ENCODE results near the gene PRR5L. TPM values are rescaled to one million over a fixed set of nuclear protein-coding genes. Genes with fewer than 3 reads are reported as not detected.

The PRR5L gene
- total and polyA plus RNA-seq, 9 donors, result 6.7 to 10.4 (median 7.1) TPM

- 89% methylated on average over 3 of the region's 5 CpGs for WGBS (ENCODE audit: insufficient coverage)
Measured at GRCh38 chr11:36399745-36400144, 103.7 kb downstream of the PRR5L start.

GRCh38 chr11:36400766-36401455 lies 104.8 kb downstream of the PRR5L start:
- Histone ChIP-seq H3K4me3 (ENCODE audit: low read length) (no peak overlapping the region), H3K4me1 (ENCODE audit: control insufficient read depth, insufficient read depth, low read length) (no peaks in the 10 kb centered on the region), H3K27ac (ENCODE audit: low read length) (no peak overlapping the region), H3K9me3 (replicated peaks; ENCODE audit: control insufficient read depth, low read depth, low read length) (no peaks in the 10 kb centered on the region), H3K36me3 (ENCODE audit: control insufficient read depth, insufficient read depth, low read length) (peaks cover 6% of the 10 kb centered on the region), H3K27me3 (ENCODE audit: control insufficient read depth, insufficient read depth, low read length) (no peaks in the 10 kb centered on the region)
- DNase-seq, result no peak
- 95% methylated on average over 13 of the region's 21 CpGs for WGBS (ENCODE audit: insufficient coverage)

More at GRCh38 chr11:36399745-36400144, 103.7 kb downstream of the PRR5L start:
- Histone ChIP-seq H3K4me1 (ENCODE audit: control insufficient read depth, insufficient read depth, low read length) (no peaks in the 10 kb centered on the region), H3K36me3 (ENCODE audit: control insufficient read depth, insufficient read depth, low read length) (peaks cover 6% of the 10 kb centered on the region), H3K4me3 (ENCODE audit: low read length) (no peak overlapping the region), H3K27me3 (ENCODE audit: control insufficient read depth, insufficient read depth, low read length) (no peaks in the 10 kb centered on the region), H3K27ac (ENCODE audit: low read length) (no peak overlapping the region), H3K9me3 (replicated peaks; ENCODE audit: control insufficient read depth, low read depth, low read length) (no peaks in the 10 kb centered on the region)
- no peak for DNase-seq

- H3K4me3 ChIP-seq (ENCODE audit: low read length), result no peak overlapping the region
- H3K27me3 ChIP-seq (ENCODE audit: control insufficient read depth, insufficient read depth, low read length), result no peaks in the 10 kb centered on the region
- H3K9me3 ChIP-seq (replicated peaks; ENCODE audit: control insufficient read depth, low read depth, low read length), result no peaks in the 10 kb centered on the region
- no peak overlapping the region for H3K27ac ChIP-seq (ENCODE audit: low read length)
- DNase-seq, result no peak
- no peaks in the 10 kb centered on the region for H3K4me1 ChIP-seq (ENCODE audit: control insufficient read depth, insufficient read depth, low read length)
- H3K36me3 ChIP-seq (ENCODE audit: control insufficient read depth, insufficient read depth, low read length), result peaks cover 9% of the 10 kb centered on the region
- WGBS (ENCODE audit: insufficient coverage), result 59% methylated on average over 9 of the region's 11 CpGs
Measured at GRCh38 chr11:36402568-36403170, 106.6 kb downstream of the PRR5L start.

- Histone ChIP-seq H3K36me3 (ENCODE audit: control insufficient read depth, insufficient read depth, low read length) (peaks cover 9% of the 10 kb centered on the region), H3K4me3 (ENCODE audit: low read length) (no peak overlapping the region), H3K27ac (ENCODE audit: low read length) (no peak overlapping the region), H3K4me1 (ENCODE audit: control insufficient read depth, insufficient read depth, low read length) (peaks cover 3% of the 10 kb centered on the region), H3K9me3 (replicated peaks; ENCODE audit: control insufficient read depth, low read depth, low read length) (no peaks in the 10 kb centered on the region), H3K27me3 (ENCODE audit: control insufficient read depth, insufficient read depth, low read length) (no peaks in the 10 kb centered on the region)
- no peak for DNase-seq
- no CpG with 5 or more reads among the region's 1 CpG for WGBS (ENCODE audit: insufficient coverage)
Measured at GRCh38 chr11:36403661-36404060, 107.6 kb downstream of the PRR5L start.

GRCh38 chr11:36404831-36405230 lies 108.7 kb downstream of the PRR5L start:
- H3K36me3 ChIP-seq (ENCODE audit: control insufficient read depth, insufficient read depth, low read length), result peaks cover 9% of the 10 kb centered on the region
- H3K9me3 ChIP-seq (replicated peaks; ENCODE audit: control insufficient read depth, low read depth, low read length), result no peaks in the 10 kb centered on the region
- H3K27me3 ChIP-seq (ENCODE audit: control insufficient read depth, insufficient read depth, low read length), result no peaks in the 10 kb centered on the region
- H3K4me1 ChIP-seq (ENCODE audit: control insufficient read depth, insufficient read depth, low read length), result peaks cover 10% of the 10 kb centered on the region
- no CpG with 5 or more reads among the region's 3 CpGs for WGBS (ENCODE audit: insufficient coverage)
- DNase-seq, result no peak
- H3K27ac ChIP-seq (ENCODE audit: low read length), result no peak overlapping the region
- no peak overlapping the region for H3K4me3 ChIP-seq (ENCODE audit: low read length)

- Histone ChIP-seq H3K36me3 (ENCODE audit: control insufficient read depth, insufficient read depth, low read length) (peaks cover 9% of the 10 kb centered on the region), H3K9me3 (replicated peaks; ENCODE audit: control insufficient read depth, low read depth, low read length) (no peaks in the 10 kb centered on the region), H3K27ac (ENCODE audit: low read length) (no peak overlapping the region), H3K4me1 (ENCODE audit: control insufficient read depth, insufficient read depth, low read length) (peaks cover 12% of the 10 kb centered on the region), H3K4me3 (ENCODE audit: low read length) (no peak overlapping the region), H3K27me3 (ENCODE audit: control insufficient read depth, insufficient read depth, low read length) (no peaks in the 10 kb centered on the region)
- WGBS (ENCODE audit: insufficient coverage), result no CpG with 5 or more reads among the region's 5 CpGs
- no peak for DNase-seq
Measured at GRCh38 chr11:36405585-36406367, 109.7 kb downstream of the PRR5L start.

GRCh38 chr11:36407356-36407755 lies 111.3 kb downstream of the PRR5L start:
- Histone ChIP-seq H3K27me3 (ENCODE audit: control insufficient read depth, insufficient read depth, low read length) (no peaks in the 10 kb centered on the region), H3K4me1 (ENCODE audit: control insufficient read depth, insufficient read depth, low read length) (peaks cover 16% of the 10 kb centered on the region), H3K9me3 (replicated peaks; ENCODE audit: control insufficient read depth, low read depth, low read length) (no peaks in the 10 kb centered on the region), H3K4me3 (ENCODE audit: low read length) (no peak overlapping the region), H3K36me3 (ENCODE audit: control insufficient read depth, insufficient read depth, low read length) (peaks cover 6% of the 10 kb centered on the region), H3K27ac (ENCODE audit: low read length) (no peak overlapping the region)
- no peak for DNase-seq

GRCh38 chr11:36408498-36409136 lies 112.5 kb downstream of the PRR5L start:
- no peak overlapping the region for H3K27ac ChIP-seq (ENCODE audit: low read length)

GRCh38 chr11:36409152-36409816 lies 113.2 kb downstream of the PRR5L start:
- Histone ChIP-seq H3K4me3 (ENCODE audit: low read length) (no peak overlapping the region), H3K9me3 (replicated peaks; ENCODE audit: control insufficient read depth, low read depth, low read length) (no peaks in the 10 kb centered on the region), H3K27me3 (ENCODE audit: control insufficient read depth, insufficient read depth, low read length) (no peaks in the 10 kb centered on the region), H3K36me3 (ENCODE audit: control insufficient read depth, insufficient read depth, low read length) (peaks cover 8% of the 10 kb centered on the region), H3K27ac (ENCODE audit: low read length) (no peak overlapping the region), H3K4me1 (ENCODE audit: control insufficient read depth, insufficient read depth, low read length) (peaks cover 16% of the 10 kb centered on the region)
- peak; percentile 46 for DNase-seq
- WGBS (ENCODE audit: insufficient coverage), result 0% methylated on average over 1 of the region's 8 CpGs

More at GRCh38 chr11:36408498-36409136, 112.5 kb downstream of the PRR5L start:
- WGBS (ENCODE audit: insufficient coverage), result 64% methylated on average over 2 of the region's 6 CpGs
- H3K9me3 ChIP-seq (replicated peaks; ENCODE audit: control insufficient read depth, low read depth, low read length), result no peaks in the 10 kb centered on the region
- DNase-seq, result peak; percentile 44
- H3K36me3 ChIP-seq (ENCODE audit: control insufficient read depth, insufficient read depth, low read length), result peaks cover 8% of the 10 kb centered on the region
- H3K27me3 ChIP-seq (ENCODE audit: control insufficient read depth, insufficient read depth, low read length), result no peaks in the 10 kb centered on the region
- peaks cover 16% of the 10 kb centered on the region for H3K4me1 ChIP-seq (ENCODE audit: control insufficient read depth, insufficient read depth, low read length)
- no peak overlapping the region for H3K4me3 ChIP-seq (ENCODE audit: low read length)

All from muscle of leg (tissue), 11 donors.